ENCODE measurements around the gene TSEN2. TPM values are rescaled to one million over a fixed set of nuclear protein-coding genes. Genes with fewer than 3 reads are reported as not detected.
A peak's percentile ranks its signal among the peaks of the same experiment; 100 is the strongest.

Gene TSEN2
- total and polyA plus RNA-seq, 2 of the 13 experiments (the other 11 are each of a cell fraction or from before 2014, with no cell fraction given) = 11.0 to 17.3 TPM

DNA sequence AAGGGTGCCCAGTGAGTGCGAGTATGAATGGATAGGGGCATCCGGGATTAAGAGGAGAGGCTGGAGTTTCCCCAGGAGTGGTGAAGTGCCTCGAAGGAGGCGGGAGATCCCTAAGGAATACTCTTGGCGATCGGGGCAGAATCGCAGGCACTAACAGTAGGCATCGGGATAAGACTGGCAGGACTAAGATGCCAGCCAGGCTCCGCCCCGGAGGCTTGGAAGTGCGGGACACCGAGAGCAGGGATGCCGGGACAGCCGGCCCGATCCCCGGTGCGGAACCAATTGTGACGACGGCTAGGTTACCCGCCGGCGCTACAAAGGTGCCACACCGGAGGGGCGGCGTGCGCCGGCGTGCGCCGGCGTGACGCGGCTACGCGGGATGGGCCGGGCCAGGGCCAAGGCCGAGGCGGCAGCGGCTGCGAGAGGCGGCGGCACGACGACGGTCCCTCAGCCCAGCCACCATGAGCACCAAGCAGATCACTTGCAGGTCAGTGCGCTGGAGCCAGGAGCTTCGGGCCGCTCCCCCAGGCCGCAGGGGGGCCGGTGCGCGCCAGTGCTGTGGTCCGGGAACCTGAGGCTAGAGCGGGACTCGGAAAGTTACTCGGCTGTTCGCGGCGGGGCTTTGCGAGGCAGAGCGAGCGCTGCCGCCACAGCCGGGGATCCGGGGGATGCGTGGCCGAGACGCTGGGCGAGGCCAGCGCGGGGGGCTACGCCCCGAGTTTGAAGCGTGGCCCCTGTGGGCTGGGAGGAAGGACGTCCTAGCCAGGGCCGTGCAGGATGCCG is 72.6 kb downstream of the TSEN2 start, which contains the start of gene MKRN2 (continued):
- TF ChIP-seq NFRKB (IDR thresholded peaks at IDR 0.05) (no peak), HOXA9 (CRISPR knock-in tag; IDR thresholded peaks at IDR 0.05; ENCODE audit: borderline replicate concordance) (0 out of 2 replicates have a peak, but pooled peaks have one; percentile 37), RBM39 (IDR thresholded peaks at IDR 0.05; ENCODE audit: low read depth, low read length, poor library complexity, severe bottlenecking) (peak; percentile 74), MZF1 (CRISPR knock-in tag; IDR thresholded peaks at IDR 0.05; ENCODE audit: borderline replicate concordance) (0 out of 2 replicates have a peak, but pooled peaks have one; percentile 73), THAP7 (CRISPR knock-in tag; IDR thresholded peaks at IDR 0.05) (no peak), AGO1 (IDR thresholded peaks at IDR 0.05; ENCODE audit: low read depth, low read length, poor library complexity, severe bottlenecking) (no peak), RARA (CRISPR knock-in tag; IDR thresholded peaks at IDR 0.05) (peak; percentile 36; the same call in 1 of the 2 replicates), CREB1 (IDR thresholded peaks at IDR 0.05) (peak; percentile 81; the same call in 1 of the 2 replicates), CREB1 (CRISPR knock-in tag; IDR thresholded peaks at IDR 0.05) (no peak), ZNF207 (IDR thresholded peaks at IDR 0.05; ENCODE audit: borderline replicate concordance) (no peak), NFE2L1 (CRISPR knock-in tag; IDR thresholded peaks at IDR 0.05; ENCODE audit: borderline replicate concordance) (peak; percentile 70; the same call in 1 of the 2 replicates), AFF4 (CRISPR knock-in tag; IDR thresholded peaks at IDR 0.05) (0 out of 2 replicates have a peak, but pooled peaks have one; percentile 6), ZBTB46 (CRISPR knock-in tag; IDR thresholded peaks at IDR 0.05; ENCODE audit: borderline replicate concordance) (no peak), ZNF432 (CRISPR knock-in tag; IDR thresholded peaks at IDR 0.05; ENCODE audit: borderline replicate concordance) (no peak), RBFOX2 (IDR thresholded peaks at IDR 0.05; ENCODE audit: low read depth, low read length) (peak; percentile 96), POGK (CRISPR knock-in tag; conservative IDR thresholded peaks at IDR 0.05) (peak; percentile 93), MBD4 (IDR thresholded peaks at IDR 0.05; ENCODE audit: borderline replicate concordance, low read length) (no peak), ZNF569 (CRISPR knock-in tag; IDR thresholded peaks at IDR 0.05; ENCODE audit: borderline replicate concordance) (no peak)
- TF ChIP-seq, protein P1, sequence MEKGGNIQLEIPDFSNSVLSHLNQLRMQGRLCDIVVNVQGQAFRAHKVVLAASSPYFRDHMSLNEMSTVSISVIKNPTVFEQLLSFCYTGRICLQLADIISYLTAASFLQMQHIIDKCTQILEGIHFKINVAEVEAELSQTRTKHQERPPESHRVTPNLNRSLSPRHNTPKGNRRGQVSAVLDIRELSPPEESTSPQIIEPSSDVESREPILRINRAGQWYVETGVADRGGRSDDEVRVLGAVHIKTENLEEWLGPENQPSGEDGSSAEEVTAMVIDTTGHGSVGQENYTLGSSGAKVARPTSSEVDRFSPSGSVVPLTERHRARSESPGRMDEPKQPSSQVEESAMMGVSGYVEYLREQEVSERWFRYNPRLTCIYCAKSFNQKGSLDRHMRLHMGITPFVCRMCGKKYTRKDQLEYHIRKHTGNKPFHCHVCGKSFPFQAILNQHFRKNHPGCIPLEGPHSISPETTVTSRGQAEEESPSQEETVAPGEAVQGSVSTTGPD (CRISPR knock-in tag; IDR thresholded peaks at IDR 0.05) = no peak
